ENCODE results near the gene NKAIN2. TPM values are rescaled to one million over a fixed set of nuclear protein-coding genes. Genes with fewer than 3 reads are reported as not detected.

Gene NKAIN2
- polyA plus RNA-seq, 1 of the 3 experiments (the other 2 are of a cell fraction) = not detected

DNA sequence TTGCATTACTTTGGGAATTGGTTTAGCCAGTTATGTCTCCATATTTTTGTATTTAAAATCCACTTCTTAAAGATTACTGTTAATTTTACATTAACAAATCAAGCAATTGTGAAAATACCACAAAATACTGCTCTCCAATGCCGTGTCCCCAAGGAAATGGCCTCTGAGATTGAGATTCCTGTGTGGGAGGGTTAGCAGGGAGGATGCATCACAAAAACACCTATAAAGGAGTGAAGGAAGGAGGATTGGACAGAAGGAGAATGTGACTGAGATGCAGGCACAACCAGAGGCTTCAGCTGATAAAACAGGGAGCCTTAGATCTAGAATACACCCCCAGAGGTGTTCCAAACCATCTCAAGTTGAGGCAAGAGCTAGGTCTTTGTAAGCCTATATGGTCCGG lies 34.2 kb upstream of the NKAIN2 start (continued):
- TF ChIP-seq, protein P1, sequence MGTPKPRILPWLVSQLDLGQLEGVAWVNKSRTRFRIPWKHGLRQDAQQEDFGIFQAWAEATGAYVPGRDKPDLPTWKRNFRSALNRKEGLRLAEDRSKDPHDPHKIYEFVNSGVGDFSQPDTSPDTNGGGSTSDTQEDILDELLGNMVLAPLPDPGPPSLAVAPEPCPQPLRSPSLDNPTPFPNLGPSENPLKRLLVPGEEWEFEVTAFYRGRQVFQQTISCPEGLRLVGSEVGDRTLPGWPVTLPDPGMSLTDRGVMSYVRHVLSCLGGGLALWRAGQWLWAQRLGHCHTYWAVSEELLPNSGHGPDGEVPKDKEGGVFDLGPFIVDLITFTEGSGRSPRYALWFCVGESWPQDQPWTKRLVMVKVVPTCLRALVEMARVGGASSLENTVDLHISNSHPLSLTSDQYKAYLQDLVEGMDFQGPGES (IDR thresholded peaks at IDR 0.05; ENCODE audit: low read depth, low read length) = no peak

GRCh38 chr6:123770247-123770949 lies 33.3 kb upstream of the NKAIN2 start:
- Histone ChIP-seq H3K9ac (no peak overlapping the region), H3K9me2 (no peaks in the 10 kb centered on the region), H3K27ac (ENCODE audit: low read depth in 2 of 2, low read length in 1 of 2) (no peak overlapping the region), H4K20me1 (ENCODE audit: insufficient read depth) (no peaks in the 10 kb centered on the region), H3K36me3 (replicated peaks in 1 of 2; ENCODE audit: control insufficient read depth in 1 of 2, insufficient read depth in 2 of 2, low read length in 1 of 2) (no peaks in the 10 kb centered on the region), H3K4me2 (no peak overlapping the region), H3F3A (replicated peaks; ENCODE audit: insufficient read depth) (no peaks in the 10 kb centered on the region), H3K9me3 (no peaks in the 10 kb centered on the region), H3K4me1 (ENCODE audit: control insufficient read depth in 1 of 2, insufficient read depth in 2 of 2, low read depth in 1 of 2, low read length in 1 of 2) (no peaks in the 10 kb centered on the region), H3K79me2 (ENCODE audit: insufficient read depth) (no peaks in the 10 kb centered on the region), H3K4me3 (ENCODE audit: low read depth in 2 of 2, low read length in 1 of 2) (no peak overlapping the region), H2AFZ (ENCODE audit: low read depth) (no peak overlapping the region), H3K27me3 (ENCODE audit: insufficient read depth) (no peaks in the 10 kb centered on the region)
- WGBS (ENCODE audit: low lambda C conversion rate) = 0% methylated on average over 3 of the region's 3 CpGs
- ChIA-PET POLR2A (no interaction called here), CTCF (interaction anchor here (0.8 kb wide), 1 partner anchor 32 kb away, joined by 3 read pairs; no protein-coding TSS in a partner anchor)
- TF ChIP-seq JUND (IDR thresholded peaks at IDR 0.05) (no peak), POLR2AphosphoS5 (IDR thresholded peaks at IDR 0.05; ENCODE audit: low read depth, low read length) (no peak), EZH2phosphoT487 (IDR thresholded peaks at IDR 0.05; ENCODE audit: borderline replicate concordance, low read depth) (no peak), EP300 (IDR thresholded peaks at IDR 0.05; ENCODE audit: borderline replicate concordance in 1 of 2, low read depth in 1 of 2, low read length in 1 of 2) (no peak), CHD2 (IDR thresholded peaks at IDR 0.05; ENCODE audit: low read length, partially characterized antibody) (no peak), FOXJ3 (CRISPR knock-in tag; IDR thresholded peaks at IDR 0.05) (no peak), SIN3A (IDR thresholded peaks at IDR 0.05; ENCODE audit: borderline replicate concordance, low read depth, low read length) (no peak), GATA2 (CRISPR knock-in tag; IDR thresholded peaks at IDR 0.05) (no peak), YY1 (IDR thresholded peaks at IDR 0.05; ENCODE audit: low read depth) (no peak), TCF12 (IDR thresholded peaks at IDR 0.05) (no peak)
- no peak for DNase-seq

GRCh38 chr6:123771126-123771525 lies 32.5 kb upstream of the NKAIN2 start:
- Histone ChIP-seq H3K27ac (ENCODE audit: low read depth in 2 of 2, low read length in 1 of 2) (no peak overlapping the region), H3K4me2 (no peak overlapping the region), H3K9ac (no peak overlapping the region), H3K9me2 (no peaks in the 10 kb centered on the region), H3K4me1 (ENCODE audit: control insufficient read depth in 1 of 2, insufficient read depth in 2 of 2, low read depth in 1 of 2, low read length in 1 of 2) (no peaks in the 10 kb centered on the region), H3K36me3 (replicated peaks in 1 of 2; ENCODE audit: control insufficient read depth in 1 of 2, insufficient read depth in 2 of 2, low read length in 1 of 2) (no peaks in the 10 kb centered on the region), H3K79me2 (ENCODE audit: insufficient read depth) (no peaks in the 10 kb centered on the region), H3F3A (replicated peaks; ENCODE audit: insufficient read depth) (no peaks in the 10 kb centered on the region), H3K9me3 (no peaks in the 10 kb centered on the region), H4K20me1 (ENCODE audit: insufficient read depth) (no peaks in the 10 kb centered on the region), H2AFZ (ENCODE audit: low read depth) (no peak overlapping the region), H3K4me3 (ENCODE audit: low read depth in 2 of 2, low read length in 1 of 2) (no peak overlapping the region), H3K27me3 (ENCODE audit: insufficient read depth) (no peaks in the 10 kb centered on the region)
- DNase-seq = no peak
- WGBS (ENCODE audit: low lambda C conversion rate) = 2% methylated on average over 2 of the region's 2 CpGs
- POLR2A ChIA-PET = no interaction called here
- CTCF ChIA-PET = no interaction called here
- TF ChIP-seq TCF12 (IDR thresholded peaks at IDR 0.05) (no peak), EP300 (IDR thresholded peaks at IDR 0.05; ENCODE audit: borderline replicate concordance in 1 of 2, low read depth in 1 of 2, low read length in 1 of 2) (no peak), TAF1 (IDR thresholded peaks at IDR 0.05; ENCODE audit: borderline replicate concordance, low read depth, low read length) (no peak)

Measured in SK-N-SH (cell line).